K562 treated with DMSO at 1 percent for 4 hours (cell line): ENCODE results near the gene MRPL23. TPM values are rescaled to one million over a fixed set of nuclear protein-coding genes. Genes with fewer than 3 reads are reported as not detected.

ENCODE experiments used
- total RNA-seq: library from RNA; unstranded; fragments of 300-600 nt; gene quantifications from 2 replicates; pipeline ENCODE4 v1.2.3, GENCODE V29; 2022; ENCODE audit not compliant: insufficient read depth

The MRPL23 gene
- total RNA-seq, result 58.2 and 59.5 TPM in 2 replicates

DNA sequence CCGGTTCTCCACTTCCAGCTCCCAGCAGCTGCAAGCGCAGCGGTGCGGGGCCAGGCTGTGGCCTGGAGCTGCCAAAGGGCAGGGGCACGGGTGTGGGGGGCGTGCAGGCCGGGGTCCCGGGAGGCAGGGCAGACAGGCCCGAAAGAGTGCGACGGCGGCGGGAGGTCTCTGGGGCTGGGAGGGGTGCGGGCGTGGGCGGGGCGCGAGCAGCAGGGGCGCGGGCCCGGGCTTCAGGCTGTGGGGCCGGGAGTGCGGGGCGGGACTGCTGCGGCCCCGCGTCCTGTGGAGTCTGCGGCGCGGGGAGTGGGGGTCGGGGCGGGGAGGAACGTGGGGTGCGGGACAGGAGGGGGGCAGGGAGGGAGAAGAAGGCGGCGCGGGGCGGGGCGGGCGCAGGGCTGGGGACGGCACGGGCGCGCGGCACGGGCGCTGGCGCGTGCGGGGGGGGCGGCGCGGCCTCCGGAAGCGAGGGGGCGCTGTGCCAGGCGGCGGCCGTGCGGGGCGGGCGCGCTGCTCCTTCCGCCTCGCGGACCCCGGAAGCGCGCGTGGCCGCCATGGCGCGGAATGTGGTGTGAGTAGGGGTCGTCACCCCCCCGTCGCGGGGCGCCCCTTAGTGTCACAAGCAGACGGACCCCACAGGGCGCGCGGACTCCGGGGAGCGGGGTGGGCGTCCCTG, at the start of gene MRPL23:
MRPL23 (plus strand) TSS at position 521 of the 673 bp plus-strand sequence; CDS start at position 552, 31 bp downstream.

GRCh38 chr11:1919391-1920127, 27.6 kb upstream of the MRPL23 start, which contains the start of gene TNNT3:
TNNT3 (plus strand) TSS chr11:1919703; CDS start chr11:1922875, 3,172 bp downstream.

GRCh38 chr11:1997755-1998154, 50.6 kb downstream of the MRPL23 start, which contains the start of gene H19:
H19 (minus strand) TSS chr11:1997842.

Other genes with a start within 250 kb of the MRPL23 start
- gene IFITM10, start 196.7 kb upstream of the MRPL23 start, total RNA-seq, result 0.51 TPM in 1 of 2 replicates, not detected in the other
- 399 and 434 TPM in 2 replicates for gene CTSD, start 183.4 kb upstream of the MRPL23 start, total RNA-seq
- not detected in 2 replicates for gene SYT8, start 112.3 kb upstream of the MRPL23 start, total RNA-seq
- gene TNNI2, start 108.4 kb upstream of the MRPL23 start, total RNA-seq, result not detected in 2 replicates
- gene LSP1, start 94.2 kb upstream of the MRPL23 start, total RNA-seq, result not detected in 2 replicates
- not detected in 2 replicates for gene PRR33, start 55.4 kb upstream of the MRPL23 start, total RNA-seq
- not detected in 2 replicates for gene TNNT3, start 27.6 kb upstream of the MRPL23 start, total RNA-seq
- gene H19, start 50.5 kb downstream of the MRPL23 start, total RNA-seq, result 7.2 and 17.8 TPM in 2 replicates
- not detected in 2 replicates for gene IGF2, start 192.1 kb downstream of the MRPL23 start, total RNA-seq
- not detected in 2 replicates for gene INS, start 213.9 kb downstream of the MRPL23 start, total RNA-seq
- not detected in 2 replicates for gene TH, start 224.5 kb downstream of the MRPL23 start, total RNA-seq